H1 (cell line): ENCODE data around the gene DHRS7B. TPM values are rescaled to one million over a fixed set of nuclear protein-coding genes. Genes with fewer than 3 reads are reported as not detected.

Experiments used
- CEBPB ChIP-seq: IDR thresholded peaks from 2 replicates; pipeline ENCODE4 v1.6.1; 2012; ENCODE audit warnings: low read depth, low read length
- E2F6 ChIP-seq: IDR thresholded peaks from 2 replicates; pipeline ENCODE4 v1.6.1; 2012; ENCODE audit warnings: inconsistent platforms
- GTF2F1 ChIP-seq: IDR thresholded peaks from 2 replicates; pipeline ENCODE4 v1.6.1; 2012; ENCODE audit warnings: low read depth, low read length, improper control_type of control experiment, borderline replicate concordance
- KDM5A ChIP-seq: fragments of 200-600 bp; IDR thresholded peaks from 2 replicates; pipeline ENCODE4 v1.7.1; 2012; ENCODE audit warnings: mild to moderate bottlenecking, low read length, inconsistent platforms, mixed read lengths
- POLR2AphosphoS5 ChIP-seq: IDR thresholded peaks from 2 replicates; pipeline ENCODE4 v1.6.1; 2011; ENCODE audit warnings: low read depth, low read length
- SAP30 ChIP-seq: fragments of 300-600 bp; sonication (generic); IDR thresholded peaks from 2 replicates; pipeline ENCODE4 v1.7.1; 2012; ENCODE audit warnings: low read length, moderate library complexity, mild to moderate bottlenecking, inconsistent platforms; ENCODE audit not compliant: insufficient read depth, insufficient replicate concordance
- SRF ChIP-seq: IDR thresholded peaks from 2 replicates; pipeline ENCODE4 v1.6.1; 2011; ENCODE audit warnings: mild to moderate bottlenecking, low read depth, low read length, moderate library complexity
- TAF7 ChIP-seq: optimal IDR thresholded peaks from 2 replicates; pipeline ENCODE3; 2011; ENCODE audit warnings: low read depth, mild to moderate bottlenecking, inconsistent platforms, low read length, moderate library complexity, borderline replicate concordance
- polyA plus RNA-seq, 7 experiments: library from polyadenylated mRNA; depleted of rRNA in 3 of 7; stranded (reverse) in 5 of 7; unstranded in 2 of 7; fragments of >200 nt in 5 of 7; fragments of 200-250 nt in 2 of 7; gene quantifications; 1 replicate in 5 of 7; 2 replicates in 1 of 7; 4 replicates in 1 of 7; pipeline versions ENCODE4 v1.2.1 to v1.2.3, GENCODE V29; 2011 to 2013; ENCODE audit warnings: missing spikeins in 2 of 7, mixed read lengths in 2 of 7
- total RNA-seq: library from RNA; stranded (reverse); fragmentation: NEBNext Ultra II Directional; extraction: Animal tissue kit (Norgen Biotek cat#: 25700); gene quantifications from 2 replicates; pipeline ENCODE4 v1.2.1, GENCODE V29; 2021
- TF ChIP-seq, protein P1 (sequence below): fragments of 300-600 bp; sonication (generic); IDR thresholded peaks from 2 replicates; pipeline ENCODE4 v1.7.1; 2012; ENCODE audit warnings: low read length, moderate library complexity, mild to moderate bottlenecking, inconsistent platforms; ENCODE audit not compliant: insufficient replicate concordance

Gene DHRS7B
- total and polyA plus RNA-seq, 2 of the 8 experiments (the other 6 are each of a cell fraction or from before 2014, with no cell fraction given) = 11.0 to 27.9 TPM

DNA sequence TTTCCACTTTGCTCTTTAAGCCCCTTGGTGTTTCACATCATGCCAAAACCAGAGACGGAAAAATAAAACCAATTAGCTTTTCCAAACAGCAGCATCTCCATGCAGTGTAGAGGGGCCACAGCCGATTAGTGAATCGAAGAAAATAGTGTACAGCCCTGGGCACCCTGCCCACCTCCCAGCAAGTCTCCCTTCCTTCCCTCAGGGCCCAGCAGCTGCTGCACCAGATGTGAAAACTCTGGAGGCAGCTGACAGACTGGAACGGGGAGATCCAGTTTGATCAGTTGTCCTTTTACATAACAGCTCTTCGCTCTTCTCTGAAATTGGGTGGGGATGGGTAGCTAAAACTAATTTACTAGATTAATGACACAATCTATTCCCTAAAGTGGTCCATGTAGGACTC, 67.9 kb downstream of the DHRS7B start (continued):
- TF ChIP-seq, protein P1, sequence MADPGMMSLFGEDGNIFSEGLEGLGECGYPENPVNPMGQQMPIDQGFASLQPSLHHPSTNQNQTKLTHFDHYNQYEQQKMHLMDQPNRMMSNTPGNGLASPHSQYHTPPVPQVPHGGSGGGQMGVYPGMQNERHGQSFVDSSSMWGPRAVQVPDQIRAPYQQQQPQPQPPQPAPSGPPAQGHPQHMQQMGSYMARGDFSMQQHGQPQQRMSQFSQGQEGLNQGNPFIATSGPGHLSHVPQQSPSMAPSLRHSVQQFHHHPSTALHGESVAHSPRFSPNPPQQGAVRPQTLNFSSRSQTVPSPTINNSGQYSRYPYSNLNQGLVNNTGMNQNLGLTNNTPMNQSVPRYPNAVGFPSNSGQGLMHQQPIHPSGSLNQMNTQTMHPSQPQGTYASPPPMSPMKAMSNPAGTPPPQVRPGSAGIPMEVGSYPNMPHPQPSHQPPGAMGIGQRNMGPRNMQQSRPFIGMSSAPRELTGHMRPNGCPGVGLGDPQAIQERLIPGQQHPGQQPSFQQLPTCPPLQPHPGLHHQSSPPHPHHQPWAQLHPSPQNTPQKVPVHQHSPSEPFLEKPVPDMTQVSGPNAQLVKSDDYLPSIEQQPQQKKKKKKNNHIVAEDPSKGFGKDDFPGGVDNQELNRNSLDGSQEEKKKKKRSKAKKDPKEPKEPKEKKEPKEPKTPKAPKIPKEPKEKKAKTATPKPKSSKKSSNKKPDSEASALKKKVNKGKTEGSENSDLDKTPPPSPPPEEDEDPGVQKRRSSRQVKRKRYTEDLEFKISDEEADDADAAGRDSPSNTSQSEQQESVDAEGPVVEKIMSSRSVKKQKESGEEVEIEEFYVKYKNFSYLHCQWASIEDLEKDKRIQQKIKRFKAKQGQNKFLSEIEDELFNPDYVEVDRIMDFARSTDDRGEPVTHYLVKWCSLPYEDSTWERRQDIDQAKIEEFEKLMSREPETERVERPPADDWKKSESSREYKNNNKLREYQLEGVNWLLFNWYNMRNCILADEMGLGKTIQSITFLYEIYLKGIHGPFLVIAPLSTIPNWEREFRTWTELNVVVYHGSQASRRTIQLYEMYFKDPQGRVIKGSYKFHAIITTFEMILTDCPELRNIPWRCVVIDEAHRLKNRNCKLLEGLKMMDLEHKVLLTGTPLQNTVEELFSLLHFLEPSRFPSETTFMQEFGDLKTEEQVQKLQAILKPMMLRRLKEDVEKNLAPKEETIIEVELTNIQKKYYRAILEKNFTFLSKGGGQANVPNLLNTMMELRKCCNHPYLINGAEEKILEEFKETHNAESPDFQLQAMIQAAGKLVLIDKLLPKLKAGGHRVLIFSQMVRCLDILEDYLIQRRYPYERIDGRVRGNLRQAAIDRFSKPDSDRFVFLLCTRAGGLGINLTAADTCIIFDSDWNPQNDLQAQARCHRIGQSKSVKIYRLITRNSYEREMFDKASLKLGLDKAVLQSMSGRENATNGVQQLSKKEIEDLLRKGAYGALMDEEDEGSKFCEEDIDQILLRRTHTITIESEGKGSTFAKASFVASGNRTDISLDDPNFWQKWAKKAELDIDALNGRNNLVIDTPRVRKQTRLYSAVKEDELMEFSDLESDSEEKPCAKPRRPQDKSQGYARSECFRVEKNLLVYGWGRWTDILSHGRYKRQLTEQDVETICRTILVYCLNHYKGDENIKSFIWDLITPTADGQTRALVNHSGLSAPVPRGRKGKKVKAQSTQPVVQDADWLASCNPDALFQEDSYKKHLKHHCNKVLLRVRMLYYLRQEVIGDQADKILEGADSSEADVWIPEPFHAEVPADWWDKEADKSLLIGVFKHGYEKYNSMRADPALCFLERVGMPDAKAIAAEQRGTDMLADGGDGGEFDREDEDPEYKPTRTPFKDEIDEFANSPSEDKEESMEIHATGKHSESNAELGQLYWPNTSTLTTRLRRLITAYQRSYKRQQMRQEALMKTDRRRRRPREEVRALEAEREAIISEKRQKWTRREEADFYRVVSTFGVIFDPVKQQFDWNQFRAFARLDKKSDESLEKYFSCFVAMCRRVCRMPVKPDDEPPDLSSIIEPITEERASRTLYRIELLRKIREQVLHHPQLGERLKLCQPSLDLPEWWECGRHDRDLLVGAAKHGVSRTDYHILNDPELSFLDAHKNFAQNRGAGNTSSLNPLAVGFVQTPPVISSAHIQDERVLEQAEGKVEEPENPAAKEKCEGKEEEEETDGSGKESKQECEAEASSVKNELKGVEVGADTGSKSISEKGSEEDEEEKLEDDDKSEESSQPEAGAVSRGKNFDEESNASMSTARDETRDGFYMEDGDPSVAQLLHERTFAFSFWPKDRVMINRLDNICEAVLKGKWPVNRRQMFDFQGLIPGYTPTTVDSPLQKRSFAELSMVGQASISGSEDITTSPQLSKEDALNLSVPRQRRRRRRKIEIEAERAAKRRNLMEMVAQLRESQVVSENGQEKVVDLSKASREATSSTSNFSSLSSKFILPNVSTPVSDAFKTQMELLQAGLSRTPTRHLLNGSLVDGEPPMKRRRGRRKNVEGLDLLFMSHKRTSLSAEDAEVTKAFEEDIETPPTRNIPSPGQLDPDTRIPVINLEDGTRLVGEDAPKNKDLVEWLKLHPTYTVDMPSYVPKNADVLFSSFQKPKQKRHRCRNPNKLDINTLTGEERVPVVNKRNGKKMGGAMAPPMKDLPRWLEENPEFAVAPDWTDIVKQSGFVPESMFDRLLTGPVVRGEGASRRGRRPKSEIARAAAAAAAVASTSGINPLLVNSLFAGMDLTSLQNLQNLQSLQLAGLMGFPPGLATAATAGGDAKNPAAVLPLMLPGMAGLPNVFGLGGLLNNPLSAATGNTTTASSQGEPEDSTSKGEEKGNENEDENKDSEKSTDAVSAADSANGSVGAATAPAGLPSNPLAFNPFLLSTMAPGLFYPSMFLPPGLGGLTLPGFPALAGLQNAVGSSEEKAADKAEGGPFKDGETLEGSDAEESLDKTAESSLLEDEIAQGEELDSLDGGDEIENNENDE = no peak
- TF ChIP-seq CEBPB = no peak
- TF ChIP-seq E2F6 = no peak
- TF ChIP-seq GTF2F1 = no peak
- TF ChIP-seq POLR2AphosphoS5 = no peak
- no peak for TF ChIP-seq TAF7
- no peak for TF ChIP-seq KDM5A
- TF ChIP-seq SRF = no peak
- TF ChIP-seq SAP30 = no peak
